ENCODE data around the gene POLN. TPM values are rescaled to one million over a fixed set of nuclear protein-coding genes. Genes with fewer than 3 reads are reported as not detected.
"Not testable (repeated sequence)": the region's sequence is repeated elsewhere in the genome, so short reads cannot be mapped to it uniquely, and the experiment has no call there.

Gene POLN
- total RNA-seq, 1 experiment from 2014 or later, result 0.10 TPM

GRCh38 chr4:2183394-2183793, 58.5 kb downstream of the POLN start:
- in situ Hi-C loops (cut with HindIII; ENCODE audit: low pct_unique_long_range_greater_than_20kb, low sequenced_read_pairs), result no loop called here
- no peak for DNase-seq (ENCODE audit: low read depth)

DNA sequence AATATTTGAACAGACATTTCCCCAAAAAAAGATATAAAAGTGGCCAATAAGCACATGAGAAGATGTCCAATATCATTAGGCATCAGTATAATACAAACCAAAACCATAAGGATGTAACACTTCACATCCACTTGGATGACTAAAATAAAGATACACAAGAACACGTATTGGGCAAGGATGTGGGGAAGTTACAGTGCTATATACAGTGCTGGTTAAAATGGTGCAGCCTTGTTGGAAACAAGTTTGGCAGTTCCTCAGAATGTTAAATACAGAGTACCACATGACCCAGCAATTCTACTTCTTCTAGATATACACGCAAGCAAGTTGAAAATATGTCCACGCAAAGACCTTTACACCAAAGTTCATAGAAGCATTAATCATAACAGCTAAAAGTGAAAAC, 58.9 kb downstream of the POLN start:
- in situ Hi-C loops (cut with HindIII; ENCODE audit: low pct_unique_long_range_greater_than_20kb, low sequenced_read_pairs), result no loop called here
- DNase-seq (ENCODE audit: low read depth), result no peak

DNA sequence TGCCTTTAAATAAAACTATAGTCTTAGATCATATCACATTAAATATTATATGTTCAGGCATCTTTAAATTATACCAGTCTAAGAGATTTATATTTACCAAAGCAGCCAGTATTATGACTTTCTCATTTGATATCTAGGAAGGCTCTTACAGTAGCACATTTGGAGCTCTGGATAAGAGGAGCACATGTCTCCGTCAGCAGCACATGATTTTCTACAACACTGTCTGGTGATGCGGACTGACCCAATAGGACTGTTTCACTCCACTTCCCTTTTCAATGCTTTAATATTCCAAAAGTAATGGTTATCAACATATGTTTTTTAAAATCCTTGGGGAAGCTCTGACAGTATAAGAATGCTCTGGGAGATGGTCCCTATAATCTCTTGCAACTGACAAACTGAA, 61.5 kb downstream of the POLN start:
- in situ Hi-C loops (cut with HindIII; ENCODE audit: low pct_unique_long_range_greater_than_20kb, low sequenced_read_pairs), result no loop called here
- DNase-seq (ENCODE audit: low read depth), result no peak

DNA sequence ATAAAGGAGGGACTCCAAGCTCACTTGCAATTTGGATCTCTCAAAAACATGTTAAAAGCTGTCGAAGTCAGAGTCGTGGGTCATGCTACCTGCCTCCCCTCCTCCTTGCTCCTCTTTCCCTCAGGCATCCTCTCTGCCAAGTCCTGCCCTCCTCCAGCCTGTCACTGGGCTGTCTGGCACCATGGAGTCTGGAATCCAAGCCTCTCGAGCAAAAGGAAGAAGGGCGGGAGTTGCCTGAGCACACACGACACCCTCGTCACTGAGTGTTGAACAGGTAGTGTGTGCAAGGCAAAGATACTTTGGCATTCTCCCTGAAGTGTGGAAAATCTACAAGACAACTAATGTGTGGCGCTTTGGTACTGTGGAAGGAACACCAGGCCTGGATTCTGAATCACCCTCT, 62.2 kb downstream of the POLN start:
- no peak for DNase-seq (ENCODE audit: low read depth)
- in situ Hi-C loops (cut with HindIII; ENCODE audit: low pct_unique_long_range_greater_than_20kb, low sequenced_read_pairs), result no loop called here

GRCh38 chr4:2178986-2179385, 62.9 kb downstream of the POLN start:
- in situ Hi-C loops (cut with HindIII; ENCODE audit: low pct_unique_long_range_greater_than_20kb, low sequenced_read_pairs), result no loop called here
- DNase-seq (ENCODE audit: low read depth), result no peak

GRCh38 chr4:2177443-2178093, 64.4 kb downstream of the POLN start:
- no peak for DNase-seq (ENCODE audit: low read depth)
- in situ Hi-C loops (cut with HindIII; ENCODE audit: low pct_unique_long_range_greater_than_20kb, low sequenced_read_pairs), result no loop called here

GRCh38 chr4:2175990-2176698, 65.8 kb downstream of the POLN start:
- in situ Hi-C loops (cut with HindIII; ENCODE audit: low pct_unique_long_range_greater_than_20kb, low sequenced_read_pairs), result no loop called here
- no peak for DNase-seq (ENCODE audit: low read depth)

DNA sequence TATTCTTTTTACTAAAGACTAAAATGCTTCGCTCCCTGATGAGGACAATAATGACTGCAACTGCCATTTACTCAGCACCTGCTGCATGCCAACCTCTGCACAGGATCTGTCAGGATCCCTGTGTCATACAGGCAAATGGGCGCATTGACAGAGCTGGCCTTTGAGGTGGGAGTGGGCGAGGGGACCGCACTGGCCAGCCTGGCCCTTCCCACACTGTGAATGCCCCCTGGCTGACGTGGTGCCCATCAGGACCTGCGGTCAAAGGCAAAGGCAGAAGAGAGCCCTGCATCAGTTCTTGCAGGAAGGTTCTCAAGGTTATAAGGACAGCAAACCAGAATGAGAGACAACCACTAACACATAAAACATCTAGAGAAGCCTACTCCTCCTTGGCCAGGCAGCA, 67.9 kb downstream of the POLN start:
- in situ Hi-C loops (cut with HindIII; ENCODE audit: low pct_unique_long_range_greater_than_20kb, low sequenced_read_pairs), result no loop called here
- no peak for DNase-seq (ENCODE audit: low read depth)

- DNase-seq (ENCODE audit: low read depth), result no peak
- in situ Hi-C loops (cut with HindIII; ENCODE audit: low pct_unique_long_range_greater_than_20kb, low sequenced_read_pairs), result no loop called here
Measured at GRCh38 chr4:2172627-2173231, 69.2 kb downstream of the POLN start.

- in situ Hi-C loops (cut with HindIII; ENCODE audit: low pct_unique_long_range_greater_than_20kb, low sequenced_read_pairs), result no loop called here
- no peak for DNase-seq (ENCODE audit: low read depth)
Measured at GRCh38 chr4:2172161-2172560, 69.8 kb downstream of the POLN start.

GRCh38 chr4:2168469-2169319, 73.2 kb downstream of the POLN start:
- in situ Hi-C loops (cut with HindIII; ENCODE audit: low pct_unique_long_range_greater_than_20kb, low sequenced_read_pairs), result no loop called here
- DNase-seq (ENCODE audit: low read depth), result no peak

DNA sequence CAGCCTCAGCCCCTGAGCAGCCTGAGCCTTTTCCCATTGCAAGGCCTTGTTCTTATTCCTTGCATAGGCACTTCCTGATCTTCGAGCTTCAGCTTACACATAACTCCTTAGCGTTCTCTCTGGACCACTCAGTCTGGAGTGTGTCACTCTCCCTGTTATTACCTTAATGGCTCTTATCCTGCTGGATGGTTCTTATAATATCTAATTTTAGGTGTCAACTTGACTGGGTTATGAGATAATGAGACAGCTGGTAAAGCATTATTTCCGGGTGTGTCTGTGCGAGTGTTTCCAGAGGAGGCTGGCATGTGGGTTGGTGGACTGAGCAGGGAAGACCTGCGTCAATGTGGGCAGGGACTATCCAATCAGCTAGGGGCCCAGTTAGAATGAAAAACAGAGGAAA, 75.7 kb downstream of the POLN start:
- DNase-seq (ENCODE audit: low read depth), result no peak
- in situ Hi-C loops (cut with HindIII; ENCODE audit: low pct_unique_long_range_greater_than_20kb, low sequenced_read_pairs), result no loop called here

GRCh38 chr4:2165391-2165790, 76.5 kb downstream of the POLN start:
- DNase-seq (ENCODE audit: low read depth), result no peak
- in situ Hi-C loops (cut with HindIII; ENCODE audit: low pct_unique_long_range_greater_than_20kb, low sequenced_read_pairs), result no loop called here

- in situ Hi-C loops (cut with HindIII; ENCODE audit: low pct_unique_long_range_greater_than_20kb, low sequenced_read_pairs), result no loop called here
- no peak for DNase-seq (ENCODE audit: low read depth)
Measured at GRCh38 chr4:2163311-2163821, 78.6 kb downstream of the POLN start.

DNA sequence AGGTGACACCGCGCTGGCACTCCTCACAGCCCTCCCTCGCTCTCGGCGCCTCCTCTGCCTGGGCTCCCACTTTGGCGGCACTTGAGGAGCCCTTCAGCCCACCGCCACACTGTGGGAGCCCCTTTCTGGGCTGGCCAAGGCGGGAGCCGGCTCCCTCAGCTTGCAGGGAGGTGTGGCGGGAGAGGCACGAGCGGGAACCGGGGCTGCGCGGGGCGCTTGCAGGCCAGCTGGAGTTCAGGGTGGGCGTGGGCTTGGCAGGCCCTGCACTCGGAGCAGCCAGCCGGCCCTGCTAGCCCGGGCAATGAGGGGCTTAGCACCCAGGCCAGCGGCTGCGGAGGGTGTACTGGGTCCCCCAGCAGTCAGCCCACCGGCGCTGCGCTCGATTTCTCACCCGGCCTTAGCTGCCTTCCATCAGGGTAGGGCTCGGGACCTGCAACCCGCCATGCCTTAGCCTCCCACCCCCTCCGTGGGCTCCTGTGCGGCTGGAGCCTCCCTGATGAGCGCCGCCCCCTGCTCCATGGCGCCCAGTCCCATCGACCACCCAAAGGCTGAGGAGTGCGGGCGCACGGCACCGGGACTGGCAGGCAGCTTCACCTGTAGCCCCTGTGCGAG, 80.7 kb downstream of the POLN start:
- in situ Hi-C loops (cut with HindIII; ENCODE audit: low pct_unique_long_range_greater_than_20kb, low sequenced_read_pairs); DNase-seq (ENCODE audit: low read depth): not testable (repeated sequence)

DNA sequence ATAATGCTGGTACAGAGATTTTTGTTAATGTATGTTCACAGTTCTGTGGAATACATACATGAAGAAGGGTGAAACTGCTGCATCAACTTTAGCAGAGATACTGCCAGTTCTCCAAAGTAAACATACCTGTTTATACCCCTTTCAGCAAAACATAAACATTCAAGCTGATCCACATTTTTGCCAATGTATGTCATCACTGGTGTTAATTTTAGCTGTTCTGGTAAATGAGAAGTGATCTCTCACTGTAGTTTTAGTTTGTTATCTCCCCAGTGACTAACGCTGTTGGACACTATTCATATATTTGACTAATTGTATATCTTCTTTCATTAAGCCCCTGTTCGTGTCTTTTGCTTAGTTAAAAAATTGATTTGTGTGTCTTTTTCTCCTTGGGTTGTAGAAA, 82.0 kb downstream of the POLN start:
- in situ Hi-C loops (cut with HindIII; ENCODE audit: low pct_unique_long_range_greater_than_20kb, low sequenced_read_pairs), result no loop called here

GRCh38 chr4:2155246-2155645, 86.7 kb downstream of the POLN start:
- in situ Hi-C loops (cut with HindIII; ENCODE audit: low pct_unique_long_range_greater_than_20kb, low sequenced_read_pairs), result no loop called here
- no peak for DNase-seq (ENCODE audit: low read depth)

More for the DNA sequence above, 82.0 kb downstream of the POLN start:
- DNase-seq (ENCODE audit: low read depth), result no peak

DNA sequence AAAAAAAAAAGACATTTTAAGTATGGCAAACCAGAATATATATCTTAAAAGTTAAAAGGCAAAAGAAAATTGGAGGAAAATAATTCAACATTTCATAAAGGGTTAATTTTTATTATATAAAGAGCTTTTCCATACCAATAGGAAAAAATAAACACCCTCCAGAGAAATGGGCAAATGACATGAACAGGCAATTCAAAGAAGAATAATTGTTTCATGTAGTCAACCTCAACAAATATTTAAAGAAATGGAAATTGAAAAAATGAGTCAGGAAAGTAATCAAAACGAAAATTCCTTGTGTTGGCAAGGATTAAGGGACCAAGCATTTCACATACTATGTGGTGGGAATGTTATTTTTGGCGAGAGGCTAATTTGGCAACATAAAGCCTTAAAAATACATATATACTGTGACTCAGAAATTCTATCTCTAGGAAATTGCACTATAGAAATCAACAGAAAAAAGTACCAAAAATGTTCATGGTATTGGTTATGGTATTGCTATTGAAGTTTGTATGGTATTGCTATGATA, 87.6 kb downstream of the POLN start:
- in situ Hi-C loops (cut with HindIII; ENCODE audit: low pct_unique_long_range_greater_than_20kb, low sequenced_read_pairs), result no loop called here
- no peak for DNase-seq (ENCODE audit: low read depth)

All from Caki2 (cell line).